GM21390 (cell line): ENCODE results near the gene NSF.
"Not testable (repeated sequence)": the region's sequence is repeated elsewhere in the genome, so short reads cannot be mapped to it uniquely, and the experiment has no call there.

Experiments
- ATAC-seq: cut with Tn5 transposase; IDR thresholded peaks from one replicate; pipeline ENCODE4 v1.9.1; 2021; ENCODE audit not compliant: unreplicated experiment

NSF gene

GRCh38 chr17:46699014-46699413 lies 108.5 kb downstream of the NSF start:
- ATAC-seq: not testable (repeated sequence)

- ATAC-seq: no peak
Measured at GRCh38 chr17:46717999-46718398, 127.5 kb downstream of the NSF start.

GRCh38 chr17:46719891-46720290 lies 129.4 kb downstream of the NSF start:
- ATAC-seq: no peak

- ATAC-seq: no peak
Measured at GRCh38 chr17:46720408-46720807, 129.9 kb downstream of the NSF start.

- no peak for ATAC-seq
Measured at GRCh38 chr17:46722662-46723285, 132.3 kb downstream of the NSF start.

GRCh38 chr17:46726206-46726605 lies 135.7 kb downstream of the NSF start:
- no peak for ATAC-seq

GRCh38 chr17:46727572-46728348 lies 137.3 kb downstream of the NSF start:
- no peak for ATAC-seq

GRCh38 chr17:46730026-46730425 lies 139.6 kb downstream of the NSF start:
- no peak for ATAC-seq

GRCh38 chr17:46730679-46731078 lies 140.2 kb downstream of the NSF start:
- no peak for ATAC-seq

GRCh38 chr17:46732160-46732559 lies 141.7 kb downstream of the NSF start:
- no peak for ATAC-seq

GRCh38 chr17:46732754-46733398 lies 142.4 kb downstream of the NSF start:
- ATAC-seq: no peak

GRCh38 chr17:46733837-46734475 lies 143.5 kb downstream of the NSF start:
- ATAC-seq: no peak

- ATAC-seq: no peak
Measured at GRCh38 chr17:46736100-46736499, 145.6 kb downstream of the NSF start.

- ATAC-seq: no peak
Measured at GRCh38 chr17:46737326-46737725, 146.9 kb downstream of the NSF start.

GRCh38 chr17:46738544-46738943 lies 148.1 kb downstream of the NSF start:
- no peak for ATAC-seq

- no peak for ATAC-seq
Measured at GRCh38 chr17:46739982-46740381, 149.5 kb downstream of the NSF start.

- ATAC-seq: no peak
Measured at GRCh38 chr17:46741122-46741730, 150.8 kb downstream of the NSF start.

GRCh38 chr17:46742565-46743270 lies 152.2 kb downstream of the NSF start:
- no peak for ATAC-seq

GRCh38 chr17:46744441-46744840 lies 154.0 kb downstream of the NSF start:
- ATAC-seq: no peak

GRCh38 chr17:46745376-46745775 lies 154.9 kb downstream of the NSF start:
- no peak for ATAC-seq

GRCh38 chr17:46751425-46751824 lies 161.0 kb downstream of the NSF start:
- ATAC-seq: no peak
